ENCODE measurements around the gene ELOVL5.
"Not testable (repeated sequence)": the region's sequence is repeated elsewhere in the genome, so short reads cannot be mapped to it uniquely, and the experiment has no call there.

Gene ELOVL5

GRCh38 chr6:53348371-53349208 is at the start of gene ELOVL5:
ELOVL5 (minus strand) TSS chr6:53348950; CDS start chr6:53295699, 53,251 bp downstream.
- peak; percentile 89 for DNase-seq (ENCODE audit: low read depth, low spot score)

- DNase-seq (ENCODE audit: low read depth, low spot score) = no peak
Observed at GRCh38 chr6:53397283-53397682, 48.5 kb upstream of the ELOVL5 start.

GRCh38 chr6:53395986-53396385 is 47.2 kb upstream of the ELOVL5 start:
- DNase-seq (ENCODE audit: low read depth, low spot score) = no peak

GRCh38 chr6:53394704-53395103 is 46.0 kb upstream of the ELOVL5 start:
- no peak for DNase-seq (ENCODE audit: low read depth, low spot score)

GRCh38 chr6:53391170-53391569 is 42.4 kb upstream of the ELOVL5 start:
- no peak for DNase-seq (ENCODE audit: low read depth, low spot score)

- no peak for DNase-seq (ENCODE audit: low read depth, low spot score)
Observed at GRCh38 chr6:53390010-53390409, 41.3 kb upstream of the ELOVL5 start.

GRCh38 chr6:53388615-53389014 is 39.9 kb upstream of the ELOVL5 start:
- DNase-seq (ENCODE audit: low read depth, low spot score) = not testable (repeated sequence)

GRCh38 chr6:53382421-53382820 is 33.7 kb upstream of the ELOVL5 start:
- DNase-seq (ENCODE audit: low read depth, low spot score) = no peak

- DNase-seq (ENCODE audit: low read depth, low spot score) = no peak
Observed at GRCh38 chr6:53378208-53378607, 29.5 kb upstream of the ELOVL5 start.

- no peak for DNase-seq (ENCODE audit: low read depth, low spot score)
Observed at GRCh38 chr6:53377793-53378192, 29.0 kb upstream of the ELOVL5 start.

GRCh38 chr6:53377289-53377688 is 28.5 kb upstream of the ELOVL5 start:
- DNase-seq (ENCODE audit: low read depth, low spot score) = no peak

- DNase-seq (ENCODE audit: low read depth, low spot score) = no peak
Observed at GRCh38 chr6:53376661-53377226, 28.0 kb upstream of the ELOVL5 start.

GRCh38 chr6:53375847-53376246 is 27.1 kb upstream of the ELOVL5 start:
- DNase-seq (ENCODE audit: low read depth, low spot score) = no peak

GRCh38 chr6:53373638-53374037 is 24.9 kb upstream of the ELOVL5 start:
- no peak for DNase-seq (ENCODE audit: low read depth, low spot score)

- no peak for DNase-seq (ENCODE audit: low read depth, low spot score)
Observed at GRCh38 chr6:53369876-53370515, 21.2 kb upstream of the ELOVL5 start.

GRCh38 chr6:53369051-53369450 is 20.3 kb upstream of the ELOVL5 start:
- no peak for DNase-seq (ENCODE audit: low read depth, low spot score)

- DNase-seq (ENCODE audit: low read depth, low spot score) = no peak
Observed at GRCh38 chr6:53366128-53366641, 17.4 kb upstream of the ELOVL5 start.

GRCh38 chr6:53363341-53364079 is 14.8 kb upstream of the ELOVL5 start:
- DNase-seq (ENCODE audit: low read depth, low spot score) = no peak

GRCh38 chr6:53361549-53362031 is 12.8 kb upstream of the ELOVL5 start:
- no peak for DNase-seq (ENCODE audit: low read depth, low spot score)

- DNase-seq (ENCODE audit: low read depth, low spot score) = no peak
Observed at GRCh38 chr6:53360093-53360912, 11.6 kb upstream of the ELOVL5 start.

GRCh38 chr6:53359843-53360092 is 11.0 kb upstream of the ELOVL5 start:
- DNase-seq (ENCODE audit: low read depth, low spot score) = no peak

All from activated naive CD8-positive, alpha-beta T cell treated with anti-CD3 and anti-CD28 coated beads, Interleukin-2, amount 50 U/mL, for 16 hours (primary cell).